Upper lobe of right lung (tissue), 1 donor: ENCODE measurements around the gene TLCD3A. TPM values are rescaled to one million over a fixed set of nuclear protein-coding genes. Genes with fewer than 3 reads are reported as not detected.
A peak's percentile ranks its signal among the peaks of the same experiment; 100 is the strongest.

Experiments
- ATAC-seq: fragments of 200-7000 bp; cut with Tn5 transposase; one replicate; pipeline ENCODE4 v1.9.1; 2020; ENCODE audit warnings: mild to moderate bottlenecking, moderate library complexity
- DNase-seq: peaks from one replicate; pipeline ENCODE4 v3.0.0-alpha.2; 2020
- H3K27ac ChIP-seq: fragments of 200-600 bp; one replicate; pipeline ENCODE4 v1.8.0; 2022
- H3K27me3 ChIP-seq: fragments of 200-600 bp; one replicate; pipeline ENCODE4 v1.8.0; 2022; ENCODE audit warnings: mild to moderate bottlenecking
- H3K36me3 ChIP-seq: fragments of 200-600 bp; one replicate; pipeline ENCODE4 v1.8.0; 2022
- H3K4me1 ChIP-seq: fragments of 200-600 bp; one replicate; pipeline ENCODE4 v1.8.0; 2022
- H3K4me3 ChIP-seq: fragments of 200-600 bp; one replicate; pipeline ENCODE4 v1.8.0; 2022; ENCODE audit warnings: mild to moderate bottlenecking
- H3K9me3 ChIP-seq: fragments of 200-600 bp; one replicate; pipeline ENCODE4 v1.8.0; 2022
- CTCF ChIP-seq: fragments of 200-600 bp; IDR thresholded peaks from one replicate; pipeline ENCODE4 v1.8.0; 2022; ENCODE audit warnings: antibody characterized with exemption
- intact Hi-C: fragments of 100-400 bp; cut with DNase I; formaldehyde crosslinking; loops from one replicate; pipeline ENCODE4 v1.11.0; 2022
- total RNA-seq: library from RNA; stranded (reverse); fragmentation: NEBNext Ultra II Directional; extraction: Animal tissue kit (Norgen Biotek cat#: 25700); gene quantifications from one replicate; pipeline ENCODE4 v1.2.1, GENCODE V29; 2021
- donor health status: DM: no; HTN: yes; CAD: no; lungs with severe emphysema.

Gene TLCD3A
- total RNA-seq, 1 donor from 2014 or later = 11.9 TPM

- DNase-seq = no peak
- intact Hi-C loops = no loop called here
- no peak overlapping the region for H3K27ac ChIP-seq
Observed at GRCh38 chr17:720706-721539, 11.5 kb upstream of the TLCD3A start.

GRCh38 chr17:721540-721937 lies 10.9 kb upstream of the TLCD3A start:
- Histone ChIP-seq H3K9me3 (no peaks in the 10 kb centered on the region), H3K36me3 (no peaks in the 10 kb centered on the region), H3K27ac (no peak overlapping the region), H3K4me3 (no peak overlapping the region), H3K4me1 (no peaks in the 10 kb centered on the region), H3K27me3 (no peaks in the 10 kb centered on the region)
- DNase-seq = no peak
- no peak for ATAC-seq
- intact Hi-C loops = no loop called here
- no peak for TF ChIP-seq CTCF

More at GRCh38 chr17:720706-721539, 11.5 kb upstream of the TLCD3A start:
- no peak overlapping the region for H3K4me3 ChIP-seq
- H3K4me1 ChIP-seq = no peaks in the 10 kb centered on the region
- no peak for ATAC-seq
- TF ChIP-seq CTCF = no peak
- no peaks in the 10 kb centered on the region for H3K9me3 ChIP-seq
- no peaks in the 10 kb centered on the region for H3K36me3 ChIP-seq
- H3K27me3 ChIP-seq = no peaks in the 10 kb centered on the region

- no peaks in the 10 kb centered on the region for H3K36me3 ChIP-seq
Observed at GRCh38 chr17:725084-725483, 7.3 kb upstream of the TLCD3A start.

GRCh38 chr17:725746-726145 lies 6.7 kb upstream of the TLCD3A start:
- DNase-seq (peak; percentile 68), ATAC-seq (peak; percentile 82)
- H3K36me3 ChIP-seq = no peaks in the 10 kb centered on the region
- peak overlapping the region; percentile 63 for H3K27ac ChIP-seq
- no peaks in the 10 kb centered on the region for H3K9me3 ChIP-seq
- intact Hi-C loops = no loop called here
- no peak for TF ChIP-seq CTCF
- no peak overlapping the region for H3K4me3 ChIP-seq
- H3K27me3 ChIP-seq = no peaks in the 10 kb centered on the region
- no peaks in the 10 kb centered on the region for H3K4me1 ChIP-seq

More at GRCh38 chr17:725084-725483, 7.3 kb upstream of the TLCD3A start:
- no peaks in the 10 kb centered on the region for H3K4me1 ChIP-seq
- ATAC-seq = no peak
- H3K27ac ChIP-seq = no peak overlapping the region
- H3K27me3 ChIP-seq = no peaks in the 10 kb centered on the region
- no peaks in the 10 kb centered on the region for H3K9me3 ChIP-seq
- TF ChIP-seq CTCF = no peak
- DNase-seq = no peak
- intact Hi-C loops = no loop called here
- no peak overlapping the region for H3K4me3 ChIP-seq

- peak; percentile 66 for ATAC-seq
- DNase-seq = no peak
- H3K9me3 ChIP-seq = no peaks in the 10 kb centered on the region
Observed at GRCh38 chr17:726271-726919, 6.0 kb upstream of the TLCD3A start.

More at GRCh38 chr17:726271-726919, 6.0 kb upstream of the TLCD3A start:
- intact Hi-C loops = no loop called here
- H3K27ac ChIP-seq = peak overlapping the region; percentile 63
- peaks cover 1% of the 10 kb centered on the region for H3K4me1 ChIP-seq
- no peak overlapping the region for H3K4me3 ChIP-seq
- no peaks in the 10 kb centered on the region for H3K36me3 ChIP-seq
- no peak for TF ChIP-seq CTCF
- no peaks in the 10 kb centered on the region for H3K27me3 ChIP-seq
